ENCODE results near the gene OR9Q1.
A peak's percentile ranks its signal among the peaks of the same experiment; 100 is the strongest.
"Not testable (repeated sequence)": the region's sequence is repeated elsewhere in the genome, so short reads cannot be mapped to it uniquely, and the experiment has no call there.

Gene OR9Q1

GRCh38 chr11:58023435-58023931 lies at the start of gene OR9Q1:
Gene OR9Q1, plus strand, starts transcription at chr11:58023881. Its CDS starts 155,564 bp downstream, at chr11:58179445.
- no peak for DNase-seq

GRCh38 chr11:57974132-57974531 lies 49.5 kb upstream of the OR9Q1 start:
- no peak for DNase-seq

GRCh38 chr11:57974848-57975601 lies 48.7 kb upstream of the OR9Q1 start:
- DNase-seq = peak in 2 of 56 donors; percentile 2

GRCh38 chr11:57977709-57978108 lies 46.0 kb upstream of the OR9Q1 start:
- no peak for DNase-seq

GRCh38 chr11:57978686-57979531 lies 44.8 kb upstream of the OR9Q1 start:
- DNase-seq = no peak

GRCh38 chr11:57979532-57980079 lies 44.1 kb upstream of the OR9Q1 start:
- no peak for DNase-seq

GRCh38 chr11:57980201-57980600 lies 43.5 kb upstream of the OR9Q1 start:
- DNase-seq = no peak

GRCh38 chr11:57981536-57981935 lies 42.1 kb upstream of the OR9Q1 start:
- DNase-seq = no peak

GRCh38 chr11:57982776-57983175 lies 40.9 kb upstream of the OR9Q1 start:
- DNase-seq = no peak

- peak in 3 of 56 donors; percentile 11 to 27 (median 15) for DNase-seq
Measured at GRCh38 chr11:57983191-57983590, 40.5 kb upstream of the OR9Q1 start.

GRCh38 chr11:57999523-57999922 lies 24.2 kb upstream of the OR9Q1 start:
- DNase-seq = not testable (repeated sequence)

- DNase-seq = not testable (repeated sequence)
Measured at GRCh38 chr11:58000021-58000420, 23.7 kb upstream of the OR9Q1 start.

GRCh38 chr11:58000699-58001098 lies 23.0 kb upstream of the OR9Q1 start:
- no peak for DNase-seq

- no peak for DNase-seq
Measured at GRCh38 chr11:58003036-58003435, 20.6 kb upstream of the OR9Q1 start.

- no peak for DNase-seq
Measured at GRCh38 chr11:58003591-58003990, 20.1 kb upstream of the OR9Q1 start.

GRCh38 chr11:58004664-58005063 lies 19.0 kb upstream of the OR9Q1 start:
- no peak for DNase-seq

GRCh38 chr11:58006940-58007339 lies 16.7 kb upstream of the OR9Q1 start:
- no peak for DNase-seq

- no peak for DNase-seq
Measured at GRCh38 chr11:58011771-58012170, 11.9 kb upstream of the OR9Q1 start.

- DNase-seq = peak in 4 of 56 donors; percentile 2 to 6 (median 2)
Measured at GRCh38 chr11:58024601-58025091, 965 bp downstream of the OR9Q1 start.

GRCh38 chr11:58027341-58027740 lies 3.7 kb downstream of the OR9Q1 start:
- no peak for DNase-seq

- DNase-seq = peak in 6 of 56 donors; percentile 2 to 18 (median 4)
Measured at GRCh38 chr11:58028687-58029411, 5.2 kb downstream of the OR9Q1 start.
